HS-27A (cell line): Measurements from ENCODE around the gene WDR5.
A peak's percentile ranks its signal among the peaks of the same experiment; 100 is the strongest.

Experiments
- DNase-seq: peaks from one replicate; pipeline ENCODE4 v3.0.0-alpha.2; 2012; ENCODE audit warnings: low read depth, missing footprints

WDR5 gene

DNA sequence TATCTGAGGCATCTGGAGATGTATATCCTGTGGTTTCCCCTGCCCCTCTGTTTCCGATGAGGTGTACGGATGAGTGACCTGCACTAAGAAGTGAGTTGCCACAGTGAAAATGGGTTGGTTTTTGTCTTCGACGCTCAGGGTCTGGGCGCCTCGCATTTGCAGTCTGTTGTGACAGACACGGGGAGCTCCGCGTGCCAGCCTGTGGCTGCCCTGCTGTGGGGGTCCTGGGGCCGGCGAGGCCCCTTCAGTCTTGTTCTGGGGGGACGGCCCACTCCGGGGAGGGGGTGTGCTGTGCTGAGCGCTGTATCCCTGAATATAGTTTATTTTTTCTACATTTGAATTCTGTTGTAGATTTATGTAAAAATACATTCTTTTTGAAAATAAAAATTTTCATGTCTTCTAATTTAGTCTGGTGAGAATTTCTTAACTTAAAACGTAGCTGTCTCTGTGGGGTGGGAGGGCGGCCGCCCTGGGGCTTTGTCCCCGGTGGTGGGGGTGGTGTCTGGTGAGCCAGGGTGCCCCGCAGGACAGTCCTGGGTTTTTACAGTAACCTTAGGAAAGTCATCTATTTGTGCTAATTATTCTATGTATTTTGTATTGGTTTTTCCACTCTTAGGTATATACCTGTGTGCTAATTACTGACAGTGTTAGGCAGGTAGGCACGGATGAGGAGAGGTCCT, 23.8 kb downstream of the WDR5 start:
- DNase-seq = no peak

DNA sequence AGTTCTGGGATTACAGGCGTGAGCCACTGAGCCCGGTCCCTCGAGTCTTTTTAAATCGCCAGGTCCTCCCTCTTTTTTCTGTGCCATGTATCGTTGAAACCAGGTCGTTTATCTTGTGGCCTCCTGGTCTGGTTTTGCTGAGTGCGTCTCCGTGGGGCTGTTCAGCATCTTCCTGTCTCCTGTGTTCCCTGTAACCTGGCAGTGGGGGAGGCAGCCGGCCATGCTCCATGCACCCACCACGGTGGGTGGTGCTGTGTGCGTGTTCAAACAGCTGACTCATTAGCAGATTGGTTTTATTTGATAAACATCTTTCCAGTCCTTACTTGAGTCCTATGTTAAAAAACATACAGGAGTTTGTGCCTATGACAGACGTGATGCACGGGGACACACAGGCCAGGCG, 25.8 kb downstream of the WDR5 start:
- DNase-seq = no peak

DNA sequence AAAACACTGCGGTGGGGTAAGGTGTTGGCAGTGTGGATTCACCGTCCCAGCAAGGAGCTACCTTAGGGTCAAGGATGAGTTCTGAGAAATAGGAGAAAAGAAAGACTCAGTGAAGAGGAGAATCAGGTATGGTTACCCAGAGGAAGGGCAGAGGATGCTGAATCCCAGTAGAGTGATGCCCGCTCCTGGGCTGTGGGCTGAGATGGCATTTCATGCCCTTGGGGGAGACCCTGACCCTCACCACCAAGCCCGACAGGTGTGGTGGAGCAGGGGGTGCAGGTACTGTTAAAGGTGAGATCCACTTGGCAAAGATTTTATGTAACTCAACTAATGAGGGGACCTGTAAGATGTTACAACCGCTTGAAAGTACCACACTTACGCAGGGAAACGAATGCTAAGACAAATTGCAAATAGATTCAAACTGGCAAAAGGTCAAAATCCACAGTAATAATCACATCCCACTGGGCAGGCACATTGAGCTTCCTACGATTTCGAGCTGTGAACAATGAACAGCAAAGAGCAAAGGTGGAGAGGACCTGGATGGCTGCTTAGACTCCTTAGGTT, 26.4 kb downstream of the WDR5 start:
- no peak for DNase-seq

DNA sequence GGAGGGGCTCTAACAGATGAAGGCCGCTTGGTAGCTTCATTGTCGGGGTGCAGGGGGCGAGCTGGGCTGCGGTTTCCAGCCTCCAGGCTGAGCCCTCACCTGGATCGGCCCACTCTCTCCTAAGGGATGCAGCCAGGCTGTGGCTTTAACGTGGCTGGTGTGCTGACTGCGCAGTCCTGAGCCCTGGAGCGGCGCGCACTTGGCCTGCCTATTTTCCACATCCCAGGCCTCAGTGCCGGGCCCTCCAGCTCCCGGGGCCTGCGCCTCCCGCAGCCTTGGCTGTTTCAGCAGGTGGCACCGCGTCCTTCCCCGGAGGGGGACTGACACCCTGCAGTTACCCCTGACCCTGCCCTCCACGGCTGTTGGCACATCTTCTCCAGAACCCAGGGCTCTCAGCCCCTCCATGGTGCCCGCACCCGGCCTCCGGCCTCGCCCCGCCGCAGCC, 27.1 kb downstream of the WDR5 start:
- no peak for DNase-seq

DNA sequence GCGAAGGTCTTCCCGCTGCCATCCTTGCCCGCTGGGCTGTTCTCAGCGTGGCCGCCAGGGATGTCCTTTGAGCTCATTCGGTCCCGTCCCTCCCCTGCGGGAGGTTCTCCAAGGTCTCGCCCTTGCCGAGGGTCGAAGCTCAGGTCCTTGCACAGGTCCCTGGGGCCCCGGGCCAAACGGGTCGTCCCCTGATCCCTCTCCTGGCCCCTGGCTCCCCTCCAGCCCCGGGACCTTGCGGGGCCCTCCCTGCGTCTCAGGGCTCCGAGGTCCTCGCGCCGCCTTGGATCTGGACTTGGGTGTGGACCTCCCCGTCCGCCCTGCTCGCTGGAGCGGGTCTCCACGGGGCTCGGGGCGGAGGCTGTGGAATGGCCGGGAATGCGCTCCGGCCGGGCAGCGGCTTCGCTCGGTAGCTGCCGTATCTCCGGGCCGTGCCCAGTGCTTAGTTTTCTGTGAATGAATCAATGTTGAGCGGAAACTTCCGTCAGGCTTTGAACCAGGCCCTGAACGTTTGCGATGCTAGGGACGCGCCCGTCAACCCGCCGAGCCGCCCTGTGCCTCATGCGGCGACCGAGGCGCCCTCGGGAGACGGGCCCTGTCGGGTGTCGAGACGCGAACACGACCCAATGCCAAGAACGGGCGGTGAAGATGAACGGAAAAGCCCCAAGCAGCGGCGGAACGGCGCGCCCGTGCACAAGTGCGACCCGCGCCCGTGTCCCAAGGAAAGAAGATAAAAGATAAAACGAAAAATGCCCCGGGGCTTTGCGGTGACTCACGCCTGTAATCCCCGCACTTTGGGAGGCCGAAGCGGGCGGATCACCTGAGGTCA, 27.7 kb downstream of the WDR5 start:
- no peak for DNase-seq

DNA sequence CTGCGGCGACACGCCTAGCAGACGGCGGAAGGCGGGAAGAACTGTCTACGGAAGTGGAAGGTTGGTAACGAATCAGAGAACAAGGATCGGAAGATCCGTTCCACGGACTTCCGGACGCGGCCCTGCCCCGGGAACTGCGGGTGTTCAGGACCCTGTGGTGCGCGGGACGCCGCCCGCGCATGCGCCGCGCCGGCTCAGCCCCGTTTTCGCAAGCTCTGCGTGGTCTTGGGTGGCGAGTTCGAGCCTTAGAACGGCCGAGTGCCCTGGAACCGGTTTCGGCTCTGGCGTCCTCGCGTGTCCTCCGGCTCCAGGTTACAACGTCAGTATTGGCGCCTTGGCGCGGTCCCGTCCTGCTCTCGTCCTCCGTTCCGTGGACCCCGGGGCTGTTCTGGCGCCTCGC, 29.0 kb downstream of the WDR5 start:
- no peak for DNase-seq

DNA sequence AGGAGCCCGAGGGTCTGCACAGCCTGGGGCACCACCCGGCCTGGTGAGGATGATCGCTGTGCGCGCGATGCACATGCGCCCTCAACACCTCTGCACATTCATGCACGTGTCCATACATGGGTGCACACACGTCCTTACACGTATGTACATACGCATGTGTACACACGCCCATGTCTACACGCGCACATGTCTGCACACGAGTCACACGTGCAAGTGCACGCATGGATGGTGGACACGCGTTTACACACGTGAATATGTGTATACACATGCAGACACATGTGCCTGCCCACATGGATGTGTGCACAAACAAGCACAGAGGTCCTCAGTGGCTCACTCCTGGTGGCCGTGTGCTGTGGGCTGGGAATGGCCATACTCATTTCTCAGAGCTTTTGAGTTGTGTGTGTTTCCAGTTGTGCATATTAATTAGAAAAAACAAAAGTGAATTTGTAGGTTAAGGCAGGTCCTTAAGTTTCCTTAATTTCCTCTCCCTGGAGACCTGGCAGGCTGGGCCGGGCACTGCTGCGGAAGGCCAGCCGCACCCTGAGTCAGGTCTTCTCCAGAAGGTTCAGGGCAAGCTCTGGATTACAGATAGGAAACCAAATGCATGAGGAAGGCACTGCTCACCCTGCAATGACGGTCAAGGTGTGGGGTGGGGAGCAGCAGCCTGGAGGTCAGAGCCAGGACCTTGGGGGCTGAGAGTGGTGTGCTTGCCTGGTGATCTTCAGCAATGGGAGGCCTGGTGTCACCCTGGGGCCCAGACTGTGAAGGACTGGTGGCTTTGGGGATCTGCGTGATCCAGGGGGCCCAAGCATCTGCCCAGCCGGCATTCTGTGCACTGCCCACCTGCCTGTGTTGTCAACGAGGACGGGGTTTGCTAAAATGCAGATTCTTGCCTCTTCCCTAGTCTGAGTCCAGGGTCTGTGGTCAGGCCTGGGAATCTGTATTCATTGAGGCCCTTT, 29.8 kb downstream of the WDR5 start:
- no peak for DNase-seq

DNA sequence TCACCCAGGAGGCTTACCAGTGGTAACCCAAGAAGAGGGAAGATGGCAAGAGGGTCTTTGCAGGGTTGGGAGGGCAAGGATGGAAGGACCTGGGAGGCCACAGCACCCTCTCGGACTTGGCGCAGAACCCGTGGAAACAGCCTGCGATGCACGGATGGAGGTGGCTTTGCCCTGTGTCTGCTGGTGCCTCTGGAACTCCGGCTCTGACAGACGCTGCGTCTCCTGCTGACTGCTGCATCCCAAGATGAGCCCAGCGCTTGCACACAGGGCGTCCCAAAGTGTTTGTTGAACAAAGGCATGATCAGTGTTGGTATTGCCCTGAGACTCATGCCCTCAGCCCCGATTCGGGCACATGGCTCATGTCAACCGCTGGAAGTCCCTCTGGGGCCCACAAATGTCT, 30.5 kb downstream of the WDR5 start:
- DNase-seq = no peak

DNA sequence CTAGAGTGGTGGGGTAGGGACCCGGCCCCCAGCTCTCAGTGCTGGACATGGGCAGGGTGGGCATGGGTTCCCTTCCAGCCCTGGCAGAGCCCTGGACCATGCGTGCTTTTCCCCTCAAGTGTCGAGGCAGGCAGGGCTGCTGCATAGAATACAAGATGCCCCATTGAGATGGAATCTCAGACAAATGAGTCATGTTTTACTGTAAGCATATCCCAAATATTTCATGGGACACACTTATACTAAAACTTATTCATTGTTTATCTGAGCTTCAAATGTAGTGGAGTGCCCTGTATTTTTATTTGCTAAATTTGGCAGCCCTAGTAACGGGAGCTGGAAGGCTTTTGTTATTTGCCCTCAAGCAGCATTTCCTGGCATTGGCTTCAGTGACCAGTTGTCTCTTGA, 31.6 kb downstream of the WDR5 start:
- no peak for DNase-seq

DNA sequence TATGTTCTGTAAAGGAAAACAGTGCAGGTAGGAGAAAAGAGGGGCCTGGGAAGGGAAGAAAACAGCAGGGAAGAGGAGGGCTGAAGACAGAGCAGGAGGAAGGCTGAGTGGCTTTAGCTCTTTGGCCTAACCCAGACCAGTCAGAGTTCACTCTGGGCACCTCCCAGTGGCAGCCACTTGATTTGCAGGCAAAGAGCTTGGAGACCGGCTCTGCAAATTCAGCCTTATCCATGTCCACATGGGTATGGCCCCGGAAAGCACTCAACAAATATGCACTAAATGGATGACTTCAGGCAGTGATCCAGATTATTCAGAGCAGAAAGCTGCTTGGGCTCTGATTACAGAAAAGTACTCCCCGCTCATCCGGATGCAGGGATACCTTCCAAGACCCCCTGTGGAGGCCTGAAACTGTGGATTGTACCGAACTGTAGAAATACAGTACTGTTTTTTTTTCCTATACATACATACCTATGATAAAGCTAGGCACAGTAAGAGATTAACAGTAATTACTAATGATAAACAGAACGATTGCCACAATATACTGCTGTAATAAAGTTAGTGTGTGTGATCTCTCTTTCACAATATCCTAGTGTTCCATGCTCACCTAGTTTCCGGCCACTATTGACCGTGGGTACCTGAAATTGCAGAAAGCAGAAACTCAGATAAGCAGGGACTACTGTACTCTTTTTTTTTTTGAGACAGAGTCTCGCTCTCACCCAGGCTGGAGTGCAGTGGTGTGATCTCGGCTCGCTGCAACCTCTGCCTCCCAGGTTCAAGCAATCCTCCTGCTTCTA, 33.1 kb downstream of the WDR5 start:
- DNase-seq = no peak

DNA sequence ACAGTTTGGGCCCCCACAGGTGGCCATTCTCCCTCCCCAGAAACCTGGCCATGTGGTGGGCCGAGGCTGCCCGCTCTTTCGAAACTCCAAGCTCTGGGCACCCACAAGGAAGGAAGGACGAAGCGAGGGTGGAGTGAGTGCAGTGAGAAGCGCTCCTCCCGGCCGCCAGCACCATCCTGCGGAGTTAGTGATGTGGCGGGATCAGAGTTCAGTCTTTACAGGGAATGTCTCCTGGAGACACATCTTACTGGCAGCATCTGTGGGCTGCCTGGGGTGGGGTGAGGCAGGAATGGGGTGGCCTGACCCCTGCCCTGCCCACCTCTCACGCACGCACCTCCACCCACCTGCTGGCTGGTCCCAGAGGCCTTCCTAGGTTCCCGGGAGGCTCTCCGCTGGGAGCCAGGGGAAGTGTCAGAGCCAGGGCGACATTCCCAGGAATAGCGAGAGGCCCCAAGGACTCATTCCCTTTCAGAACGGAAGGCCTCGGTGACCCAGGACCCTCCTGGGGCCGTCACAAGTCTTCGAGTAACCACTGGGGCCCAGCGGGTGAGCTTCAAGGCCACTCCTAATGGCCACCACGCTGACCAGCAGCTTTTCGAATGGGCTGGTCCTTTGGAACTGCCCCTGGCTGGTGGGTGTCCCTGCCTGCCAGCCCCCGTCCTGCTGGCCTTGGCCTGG, 34.0 kb downstream of the WDR5 start:
- DNase-seq = no peak

DNA sequence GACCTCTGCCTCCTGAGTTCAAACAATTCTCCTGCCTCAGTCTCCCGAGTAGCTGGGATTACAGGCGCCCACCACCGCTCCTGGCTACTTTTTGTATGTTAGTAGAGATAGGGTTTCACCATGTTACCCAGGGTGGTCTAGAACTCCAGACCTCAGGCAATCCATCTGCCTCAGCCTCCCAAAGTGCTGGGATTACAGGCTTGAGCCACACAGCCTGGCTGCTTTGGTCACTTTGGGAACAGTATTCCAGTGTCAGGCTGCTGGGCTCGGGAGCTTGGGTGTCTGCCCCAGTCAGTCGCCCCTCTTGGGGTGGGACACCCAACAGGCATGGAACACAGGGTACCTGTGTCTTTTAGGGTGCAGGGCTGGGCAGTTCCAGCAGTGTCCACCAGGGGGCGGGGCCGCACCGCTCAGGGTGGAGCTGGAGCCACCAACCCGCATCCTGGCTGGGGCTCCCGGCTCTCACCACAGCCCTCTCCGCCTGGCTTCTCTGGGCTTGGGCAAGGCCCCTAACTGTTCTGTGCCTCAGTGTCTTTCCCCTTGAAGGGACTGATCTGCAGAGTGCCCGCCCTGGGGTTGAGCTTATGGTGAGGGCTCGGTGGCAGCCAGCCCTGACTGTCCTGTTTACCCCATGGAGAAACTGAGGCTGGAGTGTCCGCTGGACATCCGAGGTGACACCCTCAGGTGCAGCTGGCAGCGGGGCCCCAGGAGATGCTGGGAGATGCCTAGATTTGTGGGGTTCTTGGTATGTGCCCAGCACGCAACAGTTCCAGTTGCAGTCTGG, 34.8 kb downstream of the WDR5 start:
- no peak for DNase-seq

DNA sequence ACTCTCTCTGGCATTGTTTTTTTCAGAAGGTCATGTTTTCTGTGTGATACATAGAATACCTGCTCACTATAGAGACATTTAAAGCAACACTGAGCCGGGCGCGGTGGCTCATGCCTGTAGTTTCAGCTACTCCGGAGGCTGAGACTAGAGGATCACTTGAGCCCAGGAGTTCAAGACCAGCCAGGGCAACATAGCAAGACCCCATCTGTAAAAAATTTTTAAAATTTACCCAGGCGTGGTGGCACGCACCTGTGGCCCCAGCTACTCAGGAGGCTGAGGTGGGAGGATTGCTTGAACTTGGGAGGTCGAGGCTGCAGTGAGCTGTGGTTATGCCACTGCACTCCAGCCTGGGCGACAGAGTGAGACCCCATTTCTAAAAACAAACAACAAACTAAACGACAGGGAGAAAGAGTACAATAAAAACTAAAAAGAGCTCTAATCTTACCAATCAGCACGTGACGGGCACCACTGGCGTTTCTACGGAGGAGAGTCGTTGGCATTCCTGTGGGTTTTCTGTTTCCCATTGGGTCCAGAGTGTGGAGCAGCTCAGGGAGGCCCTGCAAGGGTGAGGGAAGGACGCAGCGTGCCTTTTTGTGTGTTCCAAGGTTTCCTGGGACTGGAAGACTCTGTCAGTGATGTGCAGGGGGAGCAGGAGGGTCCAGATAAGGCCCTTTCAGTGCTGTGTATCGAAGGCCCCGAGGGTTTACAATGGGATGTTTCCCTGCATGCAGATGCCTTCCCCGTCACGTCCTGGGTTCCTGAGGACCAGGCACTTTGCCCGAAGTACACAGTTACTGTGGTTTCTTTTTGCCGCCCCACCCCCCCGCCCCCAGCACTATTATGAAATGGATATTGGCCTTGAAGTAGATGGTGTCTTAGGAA, 35.7 kb downstream of the WDR5 start:
- peak; percentile 15 for DNase-seq

DNA sequence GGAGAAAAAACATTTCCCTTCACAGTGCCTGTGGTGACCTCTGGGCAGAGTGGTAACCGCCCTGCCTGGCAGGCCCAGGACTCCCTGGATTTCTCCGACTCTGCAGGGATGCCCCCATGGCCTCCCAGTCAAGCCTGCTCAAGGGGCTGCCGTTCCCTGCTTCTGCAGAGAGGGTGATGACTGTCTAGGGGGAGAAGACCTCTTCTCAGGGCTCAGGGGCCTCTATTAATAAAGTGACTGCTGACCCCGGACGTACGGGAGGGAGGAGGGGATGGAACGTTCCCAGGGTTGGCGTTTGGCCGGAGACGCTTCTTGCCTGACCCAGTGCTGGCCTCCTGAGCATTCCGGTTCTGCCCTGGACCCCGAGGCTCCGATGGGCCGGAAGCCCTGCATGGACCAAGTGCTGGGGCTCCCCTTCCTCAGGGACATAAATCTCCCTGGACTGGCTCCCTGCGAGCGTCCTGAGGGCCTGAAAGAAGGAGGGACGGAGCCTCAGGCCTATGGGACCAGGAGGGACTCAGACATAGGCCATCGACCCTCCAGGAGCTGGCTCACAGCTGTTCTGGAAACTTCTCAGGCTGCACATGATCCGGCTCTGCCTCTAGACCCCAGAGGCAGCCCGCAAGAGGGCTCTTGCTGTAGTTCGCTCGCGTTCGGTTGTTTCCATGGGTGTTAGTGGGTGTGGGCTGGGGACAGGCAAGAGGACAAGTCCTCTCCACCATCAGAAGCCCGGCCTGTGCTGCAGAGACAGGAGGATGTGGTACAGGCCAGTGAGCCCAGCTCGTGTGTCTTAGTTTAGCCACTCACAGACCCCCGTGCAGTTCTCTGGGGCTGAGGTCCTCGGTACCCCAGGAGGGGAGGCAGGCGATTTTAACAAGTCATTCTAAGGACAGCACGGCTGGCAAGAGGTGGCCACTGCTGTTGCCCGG, 36.6 kb downstream of the WDR5 start:
- DNase-seq = no peak

DNA sequence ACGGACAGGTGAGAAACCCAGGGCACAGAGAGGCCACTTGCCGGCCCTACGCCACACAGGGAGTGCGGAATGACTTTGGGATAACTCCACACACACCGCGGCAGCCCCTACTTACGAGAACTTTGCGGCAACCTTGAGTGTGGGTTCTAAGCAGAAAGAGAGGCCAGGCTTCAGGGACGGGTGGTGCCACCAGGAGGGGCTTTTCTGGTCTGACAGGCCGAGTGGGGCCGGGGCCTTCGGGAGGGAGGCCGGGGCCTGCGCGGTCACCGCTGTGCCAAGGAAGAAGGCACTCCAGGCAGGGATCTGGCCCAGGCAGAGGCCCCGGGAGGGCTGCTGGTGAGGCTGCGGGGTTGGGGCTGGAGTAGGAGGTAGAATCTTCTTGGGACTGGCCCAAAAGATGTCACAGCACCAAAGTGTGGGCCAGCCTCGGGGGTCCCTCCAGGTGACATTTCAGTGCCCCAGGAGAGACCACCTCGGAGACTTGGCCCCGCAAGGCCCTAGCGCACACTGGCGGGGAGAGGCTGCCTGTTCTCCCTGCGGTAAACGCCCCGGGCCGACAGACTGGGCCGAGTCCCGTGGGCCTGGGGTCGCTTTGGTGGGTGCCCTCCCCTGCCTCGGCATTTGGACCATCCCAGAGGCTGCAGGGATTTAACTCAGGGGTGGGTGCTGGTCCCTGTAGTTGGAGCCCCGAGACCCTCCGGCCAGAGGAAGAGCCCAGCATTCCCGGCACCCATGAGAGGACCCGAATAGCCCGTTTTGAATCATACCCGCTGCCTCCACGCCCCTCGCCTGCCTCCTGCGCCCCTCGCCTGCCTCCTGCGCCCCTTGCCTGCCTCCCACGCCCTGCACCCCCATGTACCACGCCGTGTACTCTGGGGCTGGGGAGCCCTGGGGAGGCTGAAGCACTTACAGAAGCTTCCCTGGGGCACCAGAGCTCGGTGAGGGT, 37.5 kb downstream of the WDR5 start:
- DNase-seq = no peak

DNA sequence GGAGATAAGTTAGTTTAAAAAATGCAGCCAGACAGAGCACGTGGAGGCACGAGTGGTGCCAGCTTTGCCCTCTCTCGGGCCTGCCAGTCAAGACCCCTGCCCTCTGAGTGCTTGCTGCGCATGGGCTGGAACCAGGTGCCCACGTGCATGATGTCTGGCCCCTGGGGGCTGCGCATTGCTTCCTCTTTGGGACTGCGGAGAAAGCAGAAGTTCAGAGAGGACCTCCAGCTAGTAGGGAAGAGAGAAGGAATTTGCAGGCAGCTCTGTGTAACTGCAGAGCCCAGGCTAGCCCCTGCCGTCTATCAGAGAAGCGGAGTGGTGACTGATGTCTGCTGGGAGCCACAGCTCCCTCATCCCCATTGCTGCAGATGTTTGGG, 38.2 kb downstream of the WDR5 start:
- no peak for DNase-seq
